GM23338 (cell line): ENCODE measurements around the gene HERC2. TPM values are rescaled to one million over a fixed set of nuclear protein-coding genes. Genes with fewer than 3 reads are reported as not detected.

Experiments used
- ATAC-seq: fragments of 200-7000 bp; cut with Tn5 transposase; 3 replicates; pipeline ENCODE4 v1.9.1; 2020
- DNase-seq: peaks from one replicate; pipeline ENCODE4 v3.0.0-alpha.2; 2015; ENCODE audit warnings: low spot score
- H2AFZ ChIP-seq: fragments of 200-600 bp; sonication (generic); 2 replicates; pipeline ENCODE4 v1.8.0; 2016; ENCODE audit warnings: antibody characterized with exemption, mild to moderate bottlenecking, moderate library complexity
- H3F3A ChIP-seq: fragments of 200-600 bp; sonication (generic); replicated peaks from 2 replicates; pipeline ENCODE4 v1.8.0; 2017; ENCODE audit warnings: antibody characterized with exemption, mixed run types, low read depth
- H3K27ac ChIP-seq: fragments of 200-600 bp; sonication (generic); 2 replicates; pipeline ENCODE4 v1.6.1; 2016; ENCODE audit warnings: low read depth
- H3K27me3 ChIP-seq: fragments of 200-600 bp; sonication (generic); 2 replicates; pipeline ENCODE4 v1.8.0; 2016; ENCODE audit warnings: mild to moderate bottlenecking, mixed run types, moderate library complexity; ENCODE audit not compliant: insufficient read depth
- H3K36me3 ChIP-seq: fragments of 200-600 bp; sonication (generic); 2 replicates; pipeline ENCODE4 v1.8.0; 2016; ENCODE audit warnings: mild to moderate bottlenecking; ENCODE audit not compliant: insufficient read depth
- H3K4me1 ChIP-seq: fragments of 200-600 bp; sonication (generic); 2 replicates; pipeline ENCODE4 v1.8.0; 2016; ENCODE audit warnings: mild to moderate bottlenecking, moderate library complexity; ENCODE audit not compliant: insufficient read depth
- H3K4me2 ChIP-seq: fragments of 200-600 bp; sonication (generic); 2 replicates; pipeline ENCODE4 v1.7.1; 2017; ENCODE audit warnings: mixed run types
- H3K4me3 ChIP-seq: fragments of 200-600 bp; sonication (generic); 2 replicates; pipeline ENCODE4 v1.6.1; 2016; ENCODE audit warnings: mixed run types
- H3K79me2 ChIP-seq: fragments of 200-600 bp; sonication (generic); replicated peaks from 2 replicates; pipeline ENCODE4 v1.8.0; 2017; ENCODE audit warnings: mild to moderate bottlenecking; ENCODE audit not compliant: insufficient read depth
- H3K9me2 ChIP-seq: fragments of 200-600 bp; sonication (generic); 2 replicates; pipeline ENCODE4 v1.8.0; 2017; ENCODE audit not compliant: insufficient read depth
- H4K20me1 ChIP-seq: fragments of 200-600 bp; sonication (generic); replicated peaks from 2 replicates; pipeline ENCODE4 v1.8.0; 2017; ENCODE audit warnings: mild to moderate bottlenecking; ENCODE audit not compliant: insufficient read depth
- H3K27ac Mint-ChIP-seq: 2 replicates; pipeline ENCODE4 v1.8.0; 2020; ENCODE audit warnings: inconsistent platforms, mild to moderate bottlenecking, moderate library complexity, mixed read lengths
- H3K27me3 Mint-ChIP-seq: 3 replicates; pipeline ENCODE4 v1.8.0; 2022; ENCODE audit warnings: low read depth, mild to moderate bottlenecking, moderate library complexity, mixed read lengths, inconsistent platforms; ENCODE audit not compliant: insufficient read depth, poor library complexity
- H3K36me3 Mint-ChIP-seq: 3 replicates; pipeline ENCODE4 v1.8.0; 2021; ENCODE audit warnings: low read depth, mild to moderate bottlenecking, inconsistent platforms, moderate library complexity, mixed read lengths
- H3K4me1 Mint-ChIP-seq: 3 replicates; pipeline ENCODE4 v1.8.0; 2020; ENCODE audit warnings: mild to moderate bottlenecking, inconsistent platforms, mixed read lengths
- H3K4me3 Mint-ChIP-seq: 3 replicates; pipeline ENCODE4 v1.8.0; 2021; ENCODE audit warnings: moderate library complexity, mild to moderate bottlenecking, inconsistent platforms, mixed read lengths
- H3K9me3 Mint-ChIP-seq: 3 replicates; pipeline ENCODE4 v1.8.0; 2020; ENCODE audit warnings: moderate library complexity, mild to moderate bottlenecking, inconsistent platforms, mixed read lengths
- EZH2 ChIP-seq: fragments of 200-600 bp; sonication (generic); IDR thresholded peaks from one replicate; pipeline ENCODE4 v1.8.0; 2017; ENCODE audit warnings: antibody characterized with exemption, mild to moderate bottlenecking, low read depth; ENCODE audit not compliant: unreplicated experiment
- NANOG ChIP-seq: IDR thresholded peaks from 2 replicates; pipeline ENCODE4 v1.6.1; 2016; ENCODE audit warnings: antibody characterized with exemption, borderline replicate concordance
- STAT1 ChIP-seq: IDR thresholded peaks from one replicate; pipeline ENCODE4 v1.6.1; 2016; ENCODE audit warnings: antibody characterized with exemption; ENCODE audit not compliant: unreplicated experiment
- ZNF114 ChIP-seq: fragments of 250-450 bp; sonication (Bioruptor Pico); IDR thresholded peaks from 2 replicates; pipeline ENCODE4 v1.5.0; 2020; ENCODE audit warnings: mild to moderate bottlenecking, moderate library complexity
- ZNF331 ChIP-seq: fragments of 250-450 bp; sonication (Bioruptor Pico); IDR thresholded peaks from 2 replicates; pipeline ENCODE4 v1.5.0; 2020; ENCODE audit warnings: low read depth, mild to moderate bottlenecking, moderate library complexity
- polyA plus RNA-seq: library from polyadenylated mRNA; unstranded; fragments of >200 nt; fragmentation: Nextera tagmentation; extraction: Ambion mirVana; gene quantifications from 2 replicates; pipeline ENCODE4 v1.2.1, GENCODE V29; 2016
- total RNA-seq: library from RNA; depleted of rRNA; stranded (reverse); fragments of >200 nt; shearing (Covaris generic); gene quantifications from 2 replicates; pipeline ENCODE4 v1.2.3, GENCODE V29; 2014
- TF ChIP-seq, protein P1 (sequence below), 2 experiments: fragments of 200-600 bp in 1 of 2; sonication (generic) in 1 of 2; conservative IDR thresholded peaks; 2 replicates each; pipeline versions ENCODE4 v1.5.1 to v1.6.1; 2016 to 2017; ENCODE audit warnings: antibody characterized with exemption in 2 of 2, low read depth in 2 of 2, mild to moderate bottlenecking in 2 of 2, moderate library complexity in 1 of 2
- TF ChIP-seq, protein P2 (sequence below): IDR thresholded peaks from one replicate; pipeline ENCODE4 v1.6.1; 2018; ENCODE audit warnings: antibody characterized with exemption; ENCODE audit not compliant: unreplicated experiment

Gene HERC2
- total and polyA plus RNA-seq, 2 experiments from 2014 or later = 71.3 to 80.7 TPM

DNA sequence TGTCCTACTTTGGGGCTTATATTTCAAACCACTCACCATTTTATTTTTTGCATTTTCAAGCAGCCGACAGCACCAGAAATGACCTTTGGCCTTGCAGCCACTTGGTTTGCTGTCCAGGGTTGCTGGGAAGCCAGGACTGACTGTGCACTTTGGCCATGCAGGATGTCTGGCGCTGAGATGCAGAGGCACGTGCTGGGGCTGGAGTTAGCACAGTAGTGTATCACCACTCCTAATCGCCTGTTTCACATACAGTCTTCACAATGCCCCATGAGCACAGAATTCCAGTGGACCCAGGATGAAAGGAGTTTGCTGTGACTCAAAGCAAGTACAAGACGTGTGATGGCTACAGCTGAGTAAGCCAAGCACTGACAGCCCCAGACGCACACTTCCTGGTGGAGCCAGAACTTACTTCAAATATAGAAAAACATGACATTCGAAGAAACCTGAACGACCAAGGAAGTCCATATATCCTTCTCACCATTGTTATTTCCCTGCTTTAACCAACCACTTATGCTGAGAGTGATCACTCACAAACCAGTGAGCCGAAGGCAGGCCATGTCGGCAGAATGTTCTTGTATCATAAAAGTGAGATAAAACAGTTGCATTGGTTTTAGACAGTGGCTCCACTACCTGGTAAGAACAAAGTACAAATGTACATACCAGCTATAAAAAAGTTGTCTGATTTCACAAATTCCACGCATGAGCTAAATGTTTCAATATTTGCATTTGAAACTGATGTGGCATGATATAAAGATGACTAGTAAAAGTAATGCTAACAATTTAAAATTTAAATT lies 238.9 kb downstream of the HERC2 start:
- Mint-ChIP-seq H3K27ac (no peak overlapping the region), H3K27me3 (peaks cover 2% of the 10 kb centered on the region), H3K4me1 (peaks cover 9% of the 10 kb centered on the region; the same call in 2 of the 3 replicates), H3K36me3 (no peaks in the 10 kb centered on the region; the same call in 2 of the 3 replicates), H3K9me3 (peaks cover 6% of the 10 kb centered on the region), H3K4me3 (no peak overlapping the region)
- DNase-seq (no peak), ATAC-seq (no peak)
- H3K27ac ChIP-seq = no peak overlapping the region
- H3K79me2 ChIP-seq = no peaks in the 10 kb centered on the region
- H3K9me2 ChIP-seq = no peaks in the 10 kb centered on the region
- no peaks in the 10 kb centered on the region for H4K20me1 ChIP-seq
- no peaks in the 10 kb centered on the region for H3F3A ChIP-seq
- H3K4me1 ChIP-seq = 0 out of 2 replicates have a peak, but pooled peaks cover 5% of the 10 kb centered on the region
- no peak overlapping the region for H2AFZ ChIP-seq
- no peak overlapping the region for H3K4me2 ChIP-seq
- H3K4me3 ChIP-seq = no peak overlapping the region
- TF ChIP-seq ZNF331 (CRISPR knock-in tag) (no peak), STAT1 (no peak)
- H3K36me3 ChIP-seq = no peaks in the 10 kb centered on the region
- H3K27me3 ChIP-seq = no peaks in the 10 kb centered on the region

GRCh38 chr15:28081594-28081993 lies 240.4 kb downstream of the HERC2 start:
- no peak overlapping the region for H3K4me3 ChIP-seq
- 0 out of 2 replicates have a peak, but pooled peaks cover 5% of the 10 kb centered on the region for H3K4me1 ChIP-seq
- Mint-ChIP-seq H3K27ac (no peak overlapping the region), H3K27me3 (peaks cover 2% of the 10 kb centered on the region), H3K9me3 (peaks cover 4% of the 10 kb centered on the region; the same call in 2 of the 3 replicates), H3K36me3 (no peaks in the 10 kb centered on the region), H3K4me1 (peaks cover 9% of the 10 kb centered on the region; the same call in 2 of the 3 replicates), H3K4me3 (no peak overlapping the region)
- no peak overlapping the region for H3K4me2 ChIP-seq
- H3K79me2 ChIP-seq = no peaks in the 10 kb centered on the region
- no peaks in the 10 kb centered on the region for H4K20me1 ChIP-seq
- H3K27ac ChIP-seq = no peak overlapping the region
- H3K36me3 ChIP-seq = no peaks in the 10 kb centered on the region
- DNase-seq (no peak), ATAC-seq (no peak)
- H2AFZ ChIP-seq = no peak overlapping the region
- TF ChIP-seq EZH2 (no peak), ZNF114 (CRISPR knock-in tag) (no peak), ZNF331 (CRISPR knock-in tag) (no peak), NANOG (no peak)
- TF ChIP-seq, protein P1, sequence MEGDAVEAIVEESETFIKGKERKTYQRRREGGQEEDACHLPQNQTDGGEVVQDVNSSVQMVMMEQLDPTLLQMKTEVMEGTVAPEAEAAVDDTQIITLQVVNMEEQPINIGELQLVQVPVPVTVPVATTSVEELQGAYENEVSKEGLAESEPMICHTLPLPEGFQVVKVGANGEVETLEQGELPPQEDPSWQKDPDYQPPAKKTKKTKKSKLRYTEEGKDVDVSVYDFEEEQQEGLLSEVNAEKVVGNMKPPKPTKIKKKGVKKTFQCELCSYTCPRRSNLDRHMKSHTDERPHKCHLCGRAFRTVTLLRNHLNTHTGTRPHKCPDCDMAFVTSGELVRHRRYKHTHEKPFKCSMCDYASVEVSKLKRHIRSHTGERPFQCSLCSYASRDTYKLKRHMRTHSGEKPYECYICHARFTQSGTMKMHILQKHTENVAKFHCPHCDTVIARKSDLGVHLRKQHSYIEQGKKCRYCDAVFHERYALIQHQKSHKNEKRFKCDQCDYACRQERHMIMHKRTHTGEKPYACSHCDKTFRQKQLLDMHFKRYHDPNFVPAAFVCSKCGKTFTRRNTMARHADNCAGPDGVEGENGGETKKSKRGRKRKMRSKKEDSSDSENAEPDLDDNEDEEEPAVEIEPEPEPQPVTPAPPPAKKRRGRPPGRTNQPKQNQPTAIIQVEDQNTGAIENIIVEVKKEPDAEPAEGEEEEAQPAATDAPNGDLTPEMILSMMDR (conservative IDR thresholded peaks at IDR 0.05; ENCODE audit: low read depth in 2 of 2) = no peak
- TF ChIP-seq, protein P2, sequence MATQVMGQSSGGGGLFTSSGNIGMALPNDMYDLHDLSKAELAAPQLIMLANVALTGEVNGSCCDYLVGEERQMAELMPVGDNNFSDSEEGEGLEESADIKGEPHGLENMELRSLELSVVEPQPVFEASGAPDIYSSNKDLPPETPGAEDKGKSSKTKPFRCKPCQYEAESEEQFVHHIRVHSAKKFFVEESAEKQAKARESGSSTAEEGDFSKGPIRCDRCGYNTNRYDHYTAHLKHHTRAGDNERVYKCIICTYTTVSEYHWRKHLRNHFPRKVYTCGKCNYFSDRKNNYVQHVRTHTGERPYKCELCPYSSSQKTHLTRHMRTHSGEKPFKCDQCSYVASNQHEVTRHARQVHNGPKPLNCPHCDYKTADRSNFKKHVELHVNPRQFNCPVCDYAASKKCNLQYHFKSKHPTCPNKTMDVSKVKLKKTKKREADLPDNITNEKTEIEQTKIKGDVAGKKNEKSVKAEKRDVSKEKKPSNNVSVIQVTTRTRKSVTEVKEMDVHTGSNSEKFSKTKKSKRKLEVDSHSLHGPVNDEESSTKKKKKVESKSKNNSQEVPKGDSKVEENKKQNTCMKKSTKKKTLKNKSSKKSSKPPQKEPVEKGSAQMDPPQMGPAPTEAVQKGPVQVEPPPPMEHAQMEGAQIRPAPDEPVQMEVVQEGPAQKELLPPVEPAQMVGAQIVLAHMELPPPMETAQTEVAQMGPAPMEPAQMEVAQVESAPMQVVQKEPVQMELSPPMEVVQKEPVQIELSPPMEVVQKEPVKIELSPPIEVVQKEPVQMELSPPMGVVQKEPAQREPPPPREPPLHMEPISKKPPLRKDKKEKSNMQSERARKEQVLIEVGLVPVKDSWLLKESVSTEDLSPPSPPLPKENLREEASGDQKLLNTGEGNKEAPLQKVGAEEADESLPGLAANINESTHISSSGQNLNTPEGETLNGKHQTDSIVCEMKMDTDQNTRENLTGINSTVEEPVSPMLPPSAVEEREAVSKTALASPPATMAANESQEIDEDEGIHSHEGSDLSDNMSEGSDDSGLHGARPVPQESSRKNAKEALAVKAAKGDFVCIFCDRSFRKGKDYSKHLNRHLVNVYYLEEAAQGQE = no peak
- no peaks in the 10 kb centered on the region for H3F3A ChIP-seq
- H3K9me2 ChIP-seq = no peaks in the 10 kb centered on the region
- H3K27me3 ChIP-seq = no peaks in the 10 kb centered on the region
